ENCODE measurements around the gene HECTD4. TPM values are rescaled to one million over a fixed set of nuclear protein-coding genes. Genes with fewer than 3 reads are reported as not detected.

The HECTD4 gene
- total RNA-seq, 1 experiment from 2014 or later = 54.5 TPM

DNA sequence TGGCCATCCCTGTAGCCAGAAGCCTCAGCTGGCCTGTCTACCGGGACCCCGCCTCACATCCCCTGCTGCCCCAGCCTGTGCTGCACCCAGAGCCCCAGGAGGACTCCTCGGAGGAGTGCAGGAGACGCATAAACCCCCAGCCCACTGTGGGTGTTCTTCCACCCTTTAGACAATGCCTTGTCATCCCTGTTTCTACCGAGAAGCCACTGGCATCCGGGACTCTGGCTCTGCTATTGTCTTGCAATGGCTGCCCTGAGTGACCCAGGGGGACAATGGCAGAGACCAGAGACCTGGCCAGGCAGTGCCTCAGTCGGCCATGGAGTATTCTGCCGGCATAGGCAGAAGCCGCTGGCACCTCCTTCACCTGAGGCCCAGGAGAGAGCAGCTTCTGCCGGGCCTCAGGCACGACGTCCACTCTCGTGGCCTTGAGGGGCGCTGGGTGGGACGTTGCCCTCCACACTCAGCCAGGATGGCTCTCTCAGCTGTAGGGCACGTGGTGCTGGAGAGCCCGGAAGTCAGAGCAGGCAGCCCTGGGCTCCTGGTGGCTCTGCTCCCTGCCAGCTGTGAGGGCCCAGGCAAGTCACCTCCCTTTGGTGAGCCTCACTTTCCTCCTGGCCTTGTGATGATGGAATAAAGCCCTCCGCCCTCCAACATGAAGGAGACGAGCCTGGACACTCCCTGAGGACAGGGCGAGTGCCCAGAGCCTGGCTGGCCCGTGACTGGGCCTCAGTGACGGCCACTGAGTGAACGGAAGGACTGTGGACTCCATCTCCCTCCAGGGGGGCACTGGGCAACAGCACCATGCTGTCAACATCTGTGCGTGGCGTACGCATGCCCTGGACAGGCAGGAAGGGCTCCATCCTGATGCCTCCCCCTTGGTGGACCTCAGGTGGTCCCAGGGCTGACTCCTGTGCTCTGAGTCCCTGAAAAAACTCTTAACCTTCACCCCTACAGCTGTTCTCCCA is 215.9 kb downstream of the HECTD4 start:
- peaks cover 32% of the 10 kb centered on the region for H3K36me3 Mint-ChIP-seq (ENCODE audit: insufficient read depth, unreplicated experiment)
- Histone ChIP-seq H3K9me3 (no peaks in the 10 kb centered on the region), H3K4me3 (ENCODE audit: low read depth, low read length) (no peak overlapping the region), H3K36me3 (ENCODE audit: control insufficient read depth, insufficient read depth, low read length) (no peaks in the 10 kb centered on the region; the same call in 1 of the 2 replicates), H3K4me1 (no peaks in the 10 kb centered on the region), H3K27me3 (replicated peaks; ENCODE audit: control insufficient read depth, insufficient read depth, low read length) (no peaks in the 10 kb centered on the region)
- H3K4me3 Mint-ChIP-seq (ENCODE audit: unreplicated experiment) = no peak overlapping the region
- POLR2A ChIA-PET = no interaction called here
- no peak overlapping the region for H3K27ac Mint-ChIP-seq (ENCODE audit: unreplicated experiment)
- peak in 1 of 2 experiments; percentile 21 for DNase-seq
- intact Hi-C loops (cut with micrococcal nuclease; ENCODE audit: unreplicated experiment) = no loop called here
- no peaks in the 10 kb centered on the region for H3K27me3 Mint-ChIP-seq (ENCODE audit: insufficient read depth, unreplicated experiment)
- TF ChIP-seq, protein P1, sequence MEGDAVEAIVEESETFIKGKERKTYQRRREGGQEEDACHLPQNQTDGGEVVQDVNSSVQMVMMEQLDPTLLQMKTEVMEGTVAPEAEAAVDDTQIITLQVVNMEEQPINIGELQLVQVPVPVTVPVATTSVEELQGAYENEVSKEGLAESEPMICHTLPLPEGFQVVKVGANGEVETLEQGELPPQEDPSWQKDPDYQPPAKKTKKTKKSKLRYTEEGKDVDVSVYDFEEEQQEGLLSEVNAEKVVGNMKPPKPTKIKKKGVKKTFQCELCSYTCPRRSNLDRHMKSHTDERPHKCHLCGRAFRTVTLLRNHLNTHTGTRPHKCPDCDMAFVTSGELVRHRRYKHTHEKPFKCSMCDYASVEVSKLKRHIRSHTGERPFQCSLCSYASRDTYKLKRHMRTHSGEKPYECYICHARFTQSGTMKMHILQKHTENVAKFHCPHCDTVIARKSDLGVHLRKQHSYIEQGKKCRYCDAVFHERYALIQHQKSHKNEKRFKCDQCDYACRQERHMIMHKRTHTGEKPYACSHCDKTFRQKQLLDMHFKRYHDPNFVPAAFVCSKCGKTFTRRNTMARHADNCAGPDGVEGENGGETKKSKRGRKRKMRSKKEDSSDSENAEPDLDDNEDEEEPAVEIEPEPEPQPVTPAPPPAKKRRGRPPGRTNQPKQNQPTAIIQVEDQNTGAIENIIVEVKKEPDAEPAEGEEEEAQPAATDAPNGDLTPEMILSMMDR (IDR thresholded peaks at IDR 0.05; ENCODE audit: insufficient read depth in 1 of 2, low read depth in 1 of 2, low read length in 1 of 2, severe bottlenecking in 1 of 2, unreplicated experiment in 1 of 2) = no peak
- no TSS peak for BruUV-seq (replicated peaks)
- no peaks in the 10 kb centered on the region for H3K9me3 Mint-ChIP-seq (ENCODE audit: unreplicated experiment)
- CTCF ChIA-PET = no interaction called here
- no peaks in the 10 kb centered on the region for H3K4me1 Mint-ChIP-seq (ENCODE audit: low read depth, unreplicated experiment)

DNA sequence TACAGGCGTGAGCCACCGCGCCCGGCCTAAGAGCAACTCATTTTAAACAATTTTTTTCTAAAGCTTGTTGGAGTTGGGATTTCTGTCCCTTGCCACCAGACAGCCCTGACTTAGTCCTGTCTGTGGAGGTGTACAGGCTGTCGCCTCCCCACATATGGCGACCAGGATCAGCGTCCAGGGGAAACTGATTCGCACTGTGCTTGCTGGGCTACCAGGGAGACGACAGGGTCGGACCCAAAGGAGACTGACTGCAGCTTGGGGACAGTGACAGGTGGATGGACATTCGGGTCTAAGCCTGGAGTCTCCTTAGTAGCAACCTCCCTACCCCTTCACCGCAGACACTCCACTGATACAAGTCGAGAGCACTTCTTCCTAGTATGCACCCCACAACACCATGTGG is 216.6 kb downstream of the HECTD4 start:
- Histone ChIP-seq H3K27me3 (replicated peaks; ENCODE audit: control insufficient read depth, insufficient read depth, low read length) (no peaks in the 10 kb centered on the region), H3K4me1 (no peaks in the 10 kb centered on the region), H3K4me3 (ENCODE audit: low read depth, low read length) (no peak overlapping the region), H3K36me3 (ENCODE audit: control insufficient read depth, insufficient read depth, low read length) (no peaks in the 10 kb centered on the region; the same call in 1 of the 2 replicates), H3K9me3 (no peaks in the 10 kb centered on the region)
- H3K36me3 Mint-ChIP-seq (ENCODE audit: insufficient read depth, unreplicated experiment) = peaks cover 36% of the 10 kb centered on the region
- TF ChIP-seq, protein P1 (IDR thresholded peaks at IDR 0.05; ENCODE audit: insufficient read depth in 1 of 2, low read depth in 1 of 2, low read length in 1 of 2, severe bottlenecking in 1 of 2, unreplicated experiment in 1 of 2) = no peak
- H3K9me3 Mint-ChIP-seq (ENCODE audit: unreplicated experiment) = no peaks in the 10 kb centered on the region
- ChIA-PET CTCF (no interaction called here), POLR2A (no interaction called here)
- no peak overlapping the region for H3K4me3 Mint-ChIP-seq (ENCODE audit: unreplicated experiment)
- no TSS peak for BruUV-seq (replicated peaks)
- H3K27ac Mint-ChIP-seq (ENCODE audit: unreplicated experiment) = no peak overlapping the region
- DNase-seq = peak in 1 of 2 experiments; percentile 23
- H3K4me1 Mint-ChIP-seq (ENCODE audit: low read depth, unreplicated experiment) = no peaks in the 10 kb centered on the region
- intact Hi-C loops (cut with micrococcal nuclease; ENCODE audit: unreplicated experiment) = no loop called here
- H3K27me3 Mint-ChIP-seq (ENCODE audit: insufficient read depth, unreplicated experiment) = no peaks in the 10 kb centered on the region

DNA sequence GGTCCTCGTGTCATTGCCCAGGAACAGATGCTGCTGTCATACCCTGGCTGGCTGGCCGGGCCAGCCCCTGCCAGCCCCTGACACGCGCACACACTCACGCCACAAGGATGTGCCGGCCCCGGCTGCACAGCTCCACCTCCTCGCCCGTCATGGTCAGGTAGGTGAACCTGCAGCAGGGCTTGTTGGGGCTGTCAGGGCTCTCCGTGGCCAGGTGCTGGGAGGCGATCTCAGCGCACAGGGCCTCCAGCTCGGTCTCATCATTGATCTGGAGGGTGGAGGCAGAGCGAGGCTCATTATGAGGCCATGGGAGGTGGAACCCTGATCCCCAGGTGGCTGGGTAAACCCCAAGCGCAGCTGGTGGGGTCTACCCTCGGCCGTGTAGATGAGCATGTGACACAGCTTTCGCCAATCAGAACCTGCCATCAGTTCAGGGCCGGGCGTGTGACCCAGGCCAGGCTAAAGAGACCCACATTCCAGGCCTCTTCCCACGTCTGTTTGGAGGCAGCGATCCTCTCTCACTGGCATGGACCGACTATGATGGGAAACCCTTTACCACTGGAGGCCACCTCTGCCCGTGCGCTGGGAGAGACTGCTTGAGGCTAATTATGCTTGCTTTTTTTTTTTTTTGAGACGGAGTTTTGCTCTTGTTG is 218.1 kb downstream of the HECTD4 start:
- H3K27me3 Mint-ChIP-seq (ENCODE audit: insufficient read depth, unreplicated experiment) = no peaks in the 10 kb centered on the region
- Histone ChIP-seq H3K9me3 (no peaks in the 10 kb centered on the region; the same call in 1 of the 2 replicates), H3K36me3 (ENCODE audit: control insufficient read depth, insufficient read depth, low read length) (peaks cover 2% of the 10 kb centered on the region; the same call in 1 of the 2 replicates), H3K4me3 (ENCODE audit: low read depth, low read length) (no peak overlapping the region), H3K4me1 (no peaks in the 10 kb centered on the region), H3K27me3 (replicated peaks; ENCODE audit: control insufficient read depth, insufficient read depth, low read length) (no peaks in the 10 kb centered on the region)
- H3K4me1 Mint-ChIP-seq (ENCODE audit: low read depth, unreplicated experiment) = no peaks in the 10 kb centered on the region
- no peak overlapping the region for H3K4me3 Mint-ChIP-seq (ENCODE audit: unreplicated experiment)
- peak in 1 of 2 experiments; percentile 28 for DNase-seq
- intact Hi-C loops (cut with micrococcal nuclease; ENCODE audit: unreplicated experiment) = no loop called here
- ChIA-PET POLR2A (no interaction called here), CTCF (interaction anchor here (0.7 kb wide), 1 partner anchor 53 kb away, joined by 4 read pairs; no protein-coding TSS in a partner anchor)
- no TSS peak for BruUV-seq (replicated peaks)
- H3K36me3 Mint-ChIP-seq (ENCODE audit: insufficient read depth, unreplicated experiment) = peaks cover 43% of the 10 kb centered on the region
- H3K27ac Mint-ChIP-seq (ENCODE audit: unreplicated experiment) = no peak overlapping the region
- TF ChIP-seq, protein P1 (IDR thresholded peaks at IDR 0.05; ENCODE audit: insufficient read depth in 1 of 2, low read depth in 1 of 2, low read length in 1 of 2, severe bottlenecking in 1 of 2, unreplicated experiment in 1 of 2) = no peak
- no peaks in the 10 kb centered on the region for H3K9me3 Mint-ChIP-seq (ENCODE audit: unreplicated experiment)

All from Caco-2 (cell line).